Right lung (tissue), 5 donors: ENCODE results near the gene CDPF1. TPM values are rescaled to one million over a fixed set of nuclear protein-coding genes. Genes with fewer than 3 reads are reported as not detected.
A peak's percentile ranks its signal among the peaks of the same experiment; 100 is the strongest.
"Not testable (repeated sequence)": the region's sequence is repeated elsewhere in the genome, so short reads cannot be mapped to it uniquely, and the experiment has no call there.

Source experiments
- DNase-seq, 2 donors: peaks; one replicate each; pipeline ENCODE4 v3.0.0-alpha.2; 2013
- polyA plus RNA-seq, 5 donors: library from polyadenylated mRNA; unstranded; fragments of 120-200 nt; gene quantifications; one replicate each; pipeline versions ENCODE4 v1.2.1 to v1.2.3, GENCODE V29; 2013; ENCODE audit warnings: inconsistent platforms in 1 of 5, low replicate concordance in 1 of 5; ENCODE audit not compliant: insufficient read length in 5 of 5, insufficient read depth in 1 of 5

CDPF1 gene
- polyA plus RNA-seq, 5 donors, result 9.5 to 15.0 (median 13.0) TPM

DNA sequence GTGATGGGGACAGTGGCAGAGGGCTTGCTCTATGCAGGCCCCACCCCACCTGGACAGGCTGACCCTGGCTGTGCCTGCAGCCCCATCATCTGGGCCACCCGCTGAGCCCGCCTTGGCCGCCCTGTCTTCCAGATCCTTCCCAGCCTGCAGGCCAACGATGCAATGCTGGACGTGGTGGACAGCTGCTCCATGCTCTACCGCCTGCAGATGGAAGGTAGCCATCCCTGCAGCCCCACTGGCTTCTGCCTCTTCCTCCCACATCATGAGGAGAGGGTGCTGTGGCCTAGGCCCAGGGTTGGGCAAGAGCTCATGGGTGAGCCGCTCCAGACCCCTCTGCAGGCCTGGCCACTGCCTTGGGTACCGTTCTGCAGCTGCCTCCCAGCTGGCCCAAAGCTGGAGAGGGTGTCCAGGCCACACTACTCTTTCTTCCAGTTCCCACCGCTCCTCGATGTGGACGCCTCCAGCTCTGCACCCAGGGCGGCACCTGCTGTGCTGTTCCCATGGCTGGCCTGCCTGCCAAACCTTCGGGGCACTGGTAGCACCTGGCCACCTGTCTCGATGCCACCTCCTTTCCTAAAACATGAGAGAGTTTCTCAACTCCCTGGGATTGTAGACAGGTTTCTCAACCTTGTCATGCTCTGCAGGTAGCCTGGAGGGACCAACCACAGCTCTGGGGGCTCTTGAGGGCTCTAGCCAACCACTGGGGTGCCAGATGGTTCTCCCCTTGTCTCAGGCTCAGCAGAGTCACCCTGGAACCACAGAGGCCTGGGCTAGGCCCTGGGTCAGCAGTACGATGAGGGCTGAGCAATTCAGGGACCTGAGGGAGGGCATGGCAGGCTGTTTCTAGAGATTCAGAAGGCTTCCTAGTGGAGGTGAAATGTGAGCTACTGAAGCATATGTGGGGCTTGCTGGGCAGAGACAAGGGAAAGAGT lies 37.1 kb upstream of the CDPF1 start:
- no peak for DNase-seq

DNA sequence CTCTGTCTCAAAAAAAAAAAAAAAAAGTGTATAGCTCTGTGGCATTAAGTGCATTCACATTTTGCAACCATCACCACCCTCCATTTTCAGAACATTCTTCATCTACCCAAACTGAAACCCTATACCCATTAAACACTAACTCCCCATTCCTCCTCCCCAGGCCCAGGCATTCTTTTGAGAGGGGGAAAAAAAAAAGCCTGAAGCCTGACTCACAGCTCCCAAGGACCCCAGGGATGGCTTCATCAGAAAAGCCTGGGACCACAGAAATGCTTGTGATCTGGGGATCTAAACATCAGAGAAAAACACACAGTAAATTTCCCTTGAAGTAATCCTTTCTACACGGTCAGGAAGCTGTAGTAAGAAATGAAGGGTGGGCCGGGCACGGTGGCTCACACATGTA lies 35.9 kb upstream of the CDPF1 start:
- DNase-seq, result no peak

DNA sequence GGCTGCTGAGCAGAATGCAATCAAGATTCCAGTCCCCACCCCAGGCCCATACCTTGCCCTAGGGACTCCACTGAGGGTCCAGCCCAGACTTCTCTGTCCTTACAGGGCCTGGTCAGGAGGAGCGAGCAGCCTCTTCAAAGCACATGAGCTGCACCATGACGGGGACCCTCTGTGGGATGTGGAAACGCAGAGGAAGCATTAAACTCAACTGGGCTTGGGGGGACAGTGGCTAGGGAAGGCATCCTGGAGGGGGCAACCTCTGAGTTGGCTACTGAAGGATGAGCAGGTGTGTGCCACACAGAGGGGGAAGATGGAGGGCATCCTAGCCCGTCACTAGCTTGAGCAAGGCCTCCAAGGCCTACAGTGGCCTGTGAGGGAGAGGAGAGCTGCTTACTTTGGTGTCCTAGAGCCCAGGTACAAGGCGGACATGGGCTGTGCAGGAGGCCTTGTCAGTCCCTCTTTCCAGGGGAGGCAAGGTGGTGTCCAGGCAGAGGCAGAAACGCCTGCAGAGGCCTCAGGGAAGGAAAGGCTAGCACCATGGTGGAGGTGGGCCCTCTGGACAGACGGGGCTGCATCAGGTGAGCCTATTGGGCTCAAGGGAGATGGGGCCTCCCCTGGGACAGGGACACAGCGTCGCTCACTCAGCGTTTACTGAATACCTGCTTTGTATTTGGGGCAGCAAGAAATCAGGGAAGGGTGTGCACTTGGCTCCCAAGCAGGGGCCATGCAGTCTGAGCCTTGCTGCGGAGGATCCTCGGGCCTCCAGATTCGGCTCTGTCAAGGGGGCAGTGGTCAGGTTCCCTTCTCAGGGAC lies 32.0 kb upstream of the CDPF1 start:
- no peak for DNase-seq

DNA sequence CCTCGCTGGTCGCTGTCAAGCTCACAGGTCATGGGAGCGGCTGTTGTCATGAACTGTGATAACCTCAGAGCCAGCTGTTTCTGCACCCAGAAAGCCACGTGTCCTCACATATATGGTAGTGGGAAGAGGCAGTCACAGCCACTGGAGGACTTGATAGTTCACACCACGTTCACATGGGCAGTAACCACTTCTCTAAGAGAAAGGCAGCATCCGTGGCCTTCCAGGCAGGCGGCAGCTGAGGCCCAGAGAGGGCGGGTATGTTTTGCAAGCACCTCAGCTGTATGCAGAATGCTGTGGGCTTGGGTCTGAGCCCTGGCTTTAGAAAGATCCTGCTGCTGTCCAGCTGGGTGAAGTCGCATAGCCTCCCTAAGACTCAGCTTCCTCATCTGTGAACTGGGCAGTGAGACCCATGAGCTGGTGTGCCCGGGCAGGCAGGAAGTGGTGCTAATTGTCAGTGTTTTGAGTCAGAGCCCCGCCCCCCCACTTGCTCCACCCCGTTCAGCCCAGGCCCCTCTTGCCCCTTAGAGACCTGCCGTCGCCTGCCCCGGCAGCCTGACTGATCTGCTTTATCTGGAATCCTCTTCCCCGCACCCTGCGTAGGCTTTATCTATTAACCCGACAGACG lies 31.0 kb upstream of the CDPF1 start:
- DNase-seq, result no peak

DNA sequence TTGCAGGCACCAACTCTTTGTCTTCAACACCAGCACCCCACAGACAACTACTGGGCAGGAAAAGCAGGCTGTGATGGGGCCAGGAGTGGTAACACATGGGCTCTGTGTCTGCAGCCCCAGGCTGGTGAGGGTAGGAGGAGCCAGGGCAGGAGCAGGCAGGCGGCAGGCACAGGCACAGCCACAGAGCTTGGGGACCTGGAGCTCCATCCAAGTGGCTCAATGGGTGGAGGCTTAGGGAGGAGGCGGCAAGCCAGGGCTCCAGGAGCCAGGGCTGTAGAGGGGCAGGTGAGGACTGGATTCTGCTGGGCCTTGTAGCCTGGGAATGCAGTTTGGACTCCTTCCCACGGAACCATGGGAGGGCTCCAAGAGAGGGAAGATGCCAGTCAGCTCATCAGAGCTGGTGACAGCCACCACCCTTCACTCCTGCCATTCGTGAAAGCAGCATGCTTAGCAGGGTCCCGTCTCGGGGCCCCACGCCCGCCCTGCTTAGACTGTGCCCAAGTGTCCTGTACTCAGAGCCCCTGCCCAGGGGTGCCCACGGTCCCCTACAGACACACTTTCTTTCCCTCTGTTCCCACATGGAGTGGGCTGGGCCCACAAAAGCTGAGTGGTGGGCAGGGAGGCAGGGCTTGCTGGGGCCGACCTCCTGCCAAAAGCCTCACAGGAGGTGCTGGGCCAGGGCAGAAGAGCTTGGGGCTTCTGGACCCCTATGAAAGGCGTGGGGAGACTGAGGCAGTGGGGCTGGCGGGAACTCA lies 30.1 kb upstream of the CDPF1 start:
- DNase-seq, result no peak

DNA sequence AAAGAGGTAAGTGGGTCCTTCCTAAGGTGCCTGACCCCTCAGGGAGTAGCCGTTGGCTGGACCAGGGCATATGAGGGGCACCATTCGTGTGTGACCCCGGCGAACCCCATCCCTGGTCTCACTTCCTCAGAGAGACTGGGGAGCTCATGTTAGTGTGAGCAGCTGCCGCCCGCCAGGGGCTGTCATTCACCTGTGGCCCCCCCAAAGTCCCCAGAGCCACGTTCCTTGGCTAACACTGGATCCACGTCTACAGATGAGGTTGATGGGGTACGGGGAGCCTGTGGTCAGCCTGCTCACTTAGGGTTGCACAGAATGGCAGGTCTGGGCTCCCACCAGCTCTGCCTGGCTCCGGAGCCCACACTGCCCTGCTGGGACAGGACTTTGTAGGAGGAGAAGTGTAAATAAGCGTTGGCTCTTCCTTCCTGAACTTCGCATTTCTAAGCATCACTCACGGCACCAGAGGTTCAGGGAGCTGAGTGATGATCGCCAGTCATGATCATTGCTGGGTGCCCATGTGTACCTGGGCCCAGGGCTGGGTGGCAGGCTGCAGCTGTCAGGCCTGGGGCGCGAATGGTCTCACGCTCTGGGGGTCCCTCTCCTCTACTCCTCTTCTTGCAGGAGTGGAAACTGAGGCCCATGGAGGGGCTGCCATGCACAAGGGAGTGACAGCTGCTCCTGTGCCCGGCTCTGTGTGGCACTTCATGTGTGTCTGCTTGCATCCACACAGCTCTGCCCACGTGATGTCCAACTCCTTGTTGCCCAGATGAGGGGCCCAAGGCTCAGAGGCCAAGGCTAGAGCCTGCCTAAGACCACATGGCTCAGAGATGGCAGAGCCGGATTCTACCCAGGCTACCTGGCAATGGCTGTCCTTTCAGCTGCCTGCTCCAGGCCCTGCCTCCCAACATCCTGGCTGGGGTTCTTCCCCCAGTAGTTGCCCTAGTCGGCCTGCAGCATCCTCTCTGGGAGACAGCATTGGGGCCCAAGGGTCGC lies 28.9 kb upstream of the CDPF1 start:
- no peak for DNase-seq

DNA sequence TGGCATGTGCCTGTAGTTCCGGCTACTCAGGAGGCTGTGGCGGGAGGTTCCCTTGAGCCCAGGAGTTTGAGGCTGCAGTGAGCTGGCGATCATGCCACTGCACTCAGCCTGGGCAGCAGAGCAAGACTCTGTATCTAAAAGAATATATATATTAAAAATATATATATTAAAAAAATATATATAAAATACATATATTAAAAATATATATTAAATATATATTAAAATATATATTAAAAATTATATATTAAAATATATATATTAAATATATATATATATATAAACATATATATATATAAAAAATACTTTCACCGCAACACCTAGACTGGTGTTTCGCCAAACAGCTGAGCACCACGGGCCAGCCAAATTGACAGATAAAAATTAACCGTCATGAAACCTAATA lies 26.5 kb upstream of the CDPF1 start:
- no peak for DNase-seq

DNA sequence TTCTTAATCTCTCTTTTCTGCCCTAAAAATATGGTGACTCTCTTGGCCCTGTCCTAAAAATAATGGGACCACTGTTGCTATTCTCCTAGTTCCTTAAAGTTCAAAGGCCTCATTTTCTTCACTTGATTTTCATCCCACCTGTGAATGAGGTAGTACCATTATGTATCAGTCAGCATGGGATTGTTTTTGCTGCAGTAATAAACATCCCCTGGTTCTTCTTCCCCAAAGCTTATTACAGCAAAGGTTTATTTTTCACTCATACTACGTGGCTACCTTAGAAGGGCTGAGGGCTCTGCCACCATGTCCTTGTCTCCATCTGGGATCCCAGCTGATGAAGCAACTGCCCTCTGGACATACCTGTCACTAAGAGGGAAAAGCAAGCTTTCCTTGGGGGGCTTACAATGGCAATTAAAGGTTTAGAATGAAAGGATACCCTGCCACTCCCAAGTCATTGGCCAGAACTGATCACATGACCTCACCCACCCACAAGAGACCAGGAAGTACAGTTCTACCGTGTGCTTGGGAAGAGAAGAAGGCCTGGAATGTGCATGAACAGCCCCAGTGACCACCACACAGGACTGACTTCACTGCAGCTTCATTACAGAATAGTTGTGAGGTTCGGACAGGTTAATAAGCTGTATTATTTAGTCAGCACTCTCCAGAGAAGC lies 25.5 kb upstream of the CDPF1 start:
- no peak for DNase-seq

DNA sequence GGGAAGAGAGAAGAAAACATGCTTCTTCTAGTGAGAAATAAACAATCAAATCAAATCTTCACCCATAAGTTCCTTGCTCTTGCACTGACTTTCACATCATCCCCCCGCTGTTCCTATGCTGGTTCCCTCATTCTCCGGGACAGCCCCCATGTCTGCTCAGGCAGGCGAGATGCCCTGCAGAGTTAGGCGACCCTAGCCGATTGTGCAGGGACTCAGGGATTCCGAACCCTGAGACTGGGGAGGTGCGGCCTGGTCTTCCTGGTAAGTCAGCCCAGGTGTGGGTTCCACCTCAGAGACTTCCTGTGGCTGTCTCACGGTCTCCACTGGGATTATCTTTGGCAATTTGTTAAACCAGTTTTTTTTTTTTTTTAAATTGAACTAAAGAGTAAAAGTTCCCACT lies 24.3 kb upstream of the CDPF1 start:
- no peak for DNase-seq

DNA sequence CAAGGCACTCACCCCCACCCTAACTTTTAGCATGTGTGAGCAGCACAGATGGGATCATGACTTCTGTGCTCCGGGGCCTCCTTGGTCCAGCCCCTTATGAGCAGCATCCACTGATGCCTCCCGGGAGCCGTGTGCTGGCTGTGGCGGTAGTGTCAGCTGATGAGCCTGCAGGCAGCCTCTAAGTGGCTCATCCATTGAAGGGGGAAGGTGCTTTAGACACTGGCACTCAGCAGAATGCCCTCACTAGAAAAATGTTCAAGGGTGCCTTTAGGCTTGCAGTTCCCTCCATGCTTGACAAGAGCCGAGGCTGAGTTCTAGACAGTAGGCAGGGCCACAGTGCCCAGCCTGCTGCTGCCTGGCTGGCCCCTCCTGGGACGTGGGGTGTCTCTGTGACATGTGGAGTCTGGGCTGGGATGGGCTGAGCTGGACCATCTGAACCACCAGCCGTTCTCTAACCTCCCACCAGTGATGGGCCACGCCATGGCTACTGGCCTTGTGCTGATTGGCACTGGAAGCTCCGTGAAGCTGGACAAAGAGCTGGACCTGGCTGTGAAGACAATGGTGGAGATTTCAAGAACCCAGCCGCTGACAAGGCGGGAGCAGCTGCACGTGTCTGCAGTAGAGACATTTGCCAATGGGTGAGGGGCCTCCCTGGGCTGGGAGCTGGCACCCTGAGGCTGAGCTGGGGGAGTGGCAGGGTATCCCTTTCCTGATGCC lies 23.5 kb upstream of the CDPF1 start:
- DNase-seq, result no peak

DNA sequence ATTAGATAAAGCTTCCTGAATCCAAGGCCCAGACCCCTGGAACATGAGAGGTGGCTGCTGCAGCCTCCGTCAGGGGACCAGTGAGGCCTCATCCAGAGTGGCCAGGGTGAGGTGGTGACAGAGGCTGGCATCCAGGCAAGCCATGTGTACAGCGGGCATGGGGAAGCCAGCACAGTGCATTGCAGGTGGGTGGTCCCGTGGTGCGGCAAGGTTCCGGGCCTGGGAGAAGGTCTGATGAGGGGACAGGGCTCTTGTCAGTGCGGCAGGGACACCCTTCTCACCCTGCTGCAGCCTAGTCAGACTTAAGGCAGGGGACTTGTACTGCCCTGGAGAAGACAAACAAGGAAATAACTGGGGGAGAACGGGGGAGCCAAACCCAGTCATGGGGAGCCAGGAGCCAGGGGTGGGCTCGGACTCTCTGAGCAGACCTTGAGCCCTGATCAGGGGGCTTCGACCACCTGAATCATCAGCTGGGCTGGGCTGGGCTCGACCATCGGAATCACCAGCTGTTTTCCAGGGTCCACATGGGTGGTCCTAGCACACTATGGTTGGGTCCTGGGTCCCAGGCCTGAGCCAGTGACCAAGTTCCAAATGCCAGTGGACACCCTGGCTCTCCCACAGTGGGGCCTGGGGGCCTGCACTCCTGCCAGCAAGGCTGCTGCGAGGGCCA lies 22.8 kb upstream of the CDPF1 start:
- no peak for DNase-seq

DNA sequence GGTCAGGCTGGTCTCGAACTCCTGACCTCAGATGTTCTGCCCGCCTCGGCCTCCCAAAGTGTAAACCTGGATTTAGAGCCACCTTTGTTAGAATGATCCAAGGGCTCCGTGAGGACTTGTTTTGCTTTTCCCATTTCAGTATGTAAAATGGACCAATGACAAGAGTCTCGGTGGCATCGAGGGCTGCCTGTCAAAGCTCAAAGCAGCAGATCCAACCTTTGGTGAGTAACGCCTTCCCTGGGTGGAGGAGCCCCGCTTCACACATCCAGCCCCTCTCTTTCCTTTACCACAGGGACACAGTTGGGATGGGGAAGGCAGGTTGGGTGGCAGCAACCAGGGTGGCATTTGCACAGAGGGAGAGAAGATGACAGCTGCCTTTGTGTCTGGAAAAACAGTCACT lies 22.1 kb upstream of the CDPF1 start:
- no peak for DNase-seq

DNA sequence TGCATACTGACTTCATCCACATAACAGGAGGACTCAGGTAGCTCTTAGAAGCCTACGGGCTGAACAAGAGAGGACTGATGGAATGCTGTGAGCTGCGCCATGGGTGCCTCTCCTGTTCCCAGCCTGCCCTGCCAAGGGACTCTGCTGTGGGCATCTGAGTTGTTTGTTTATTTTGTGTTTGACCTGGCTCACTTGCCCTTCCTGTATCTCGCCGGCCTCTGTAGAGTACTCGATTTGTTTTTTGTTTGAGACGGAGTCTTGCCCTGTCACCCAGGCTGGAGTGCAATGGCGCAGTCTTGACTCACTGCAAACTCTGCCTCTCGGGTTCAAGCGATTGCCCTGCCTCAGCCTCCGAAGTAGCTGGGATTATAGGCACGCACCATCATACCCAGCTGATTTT lies 19.5 kb upstream of the CDPF1 start:
- DNase-seq, result no peak

DNA sequence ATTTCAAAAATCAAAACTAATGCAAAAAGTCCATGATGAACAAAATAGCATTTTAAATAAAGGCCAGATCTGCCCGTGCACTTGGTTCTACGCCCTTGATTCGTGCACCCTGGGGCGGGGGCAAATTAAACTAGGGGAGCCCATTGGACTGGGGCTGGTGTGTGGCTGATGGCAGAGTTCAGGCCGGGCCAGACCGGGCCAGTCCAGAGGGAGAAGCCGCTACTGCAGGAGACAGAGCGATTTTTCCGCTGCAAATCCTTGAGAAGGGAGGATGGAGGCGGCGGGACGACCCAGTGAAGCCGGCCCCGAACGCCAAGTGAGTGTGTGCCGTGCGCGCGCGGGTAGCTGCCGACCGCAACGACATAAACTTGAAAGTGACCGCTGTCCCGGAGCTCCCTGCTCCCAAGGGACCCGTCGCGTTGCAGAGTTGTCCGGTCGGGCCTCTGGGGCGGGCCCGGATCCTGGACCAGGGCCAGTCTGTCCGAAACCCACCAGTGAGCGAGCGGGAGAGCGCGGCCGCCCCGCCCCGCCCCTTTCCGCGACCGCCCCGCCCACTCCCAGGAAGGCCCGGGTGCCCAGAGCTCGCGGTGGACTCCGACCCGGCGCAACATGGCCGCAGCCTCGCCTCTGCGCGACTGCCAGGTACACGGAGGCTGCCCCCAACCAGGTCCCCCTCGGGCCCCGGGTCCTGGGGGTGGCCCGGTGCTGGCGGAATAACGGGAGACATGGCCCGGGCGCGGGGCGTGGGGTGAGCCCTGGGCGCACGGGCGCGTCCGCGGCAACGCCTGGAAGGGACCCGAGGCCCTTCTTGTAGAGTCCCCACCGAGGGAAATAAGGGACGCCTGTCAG lies 17.6 kb upstream of the CDPF1 start, which contains the start of gene TTC38:
TSS of gene TTC38 (plus strand) at position 578 of the 849 bp plus-strand sequence. CDS start at position 610, 32 bp downstream.
- DNase-seq, result peak; percentile 82 to 85

DNA sequence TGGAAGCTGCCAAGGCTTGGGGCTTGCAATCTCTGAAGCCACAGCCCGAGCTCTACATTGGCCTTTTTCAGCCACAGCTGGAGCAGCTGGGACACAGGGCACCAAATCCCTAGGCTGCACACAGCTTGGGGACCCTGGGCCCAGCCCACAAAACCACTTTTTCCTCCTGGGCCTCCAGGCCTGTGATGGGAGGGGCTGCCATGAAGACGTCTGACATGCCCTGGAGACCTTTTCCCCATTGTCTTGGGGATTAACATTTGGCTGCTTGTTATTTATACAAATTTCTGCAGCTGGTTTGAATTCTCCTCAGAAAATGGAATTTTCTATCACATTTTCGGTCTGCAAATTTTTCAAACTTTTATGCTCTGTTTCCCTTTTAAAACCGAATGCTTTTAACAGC lies 15.5 kb upstream of the CDPF1 start:
- not testable (repeated sequence) for DNase-seq

DNA sequence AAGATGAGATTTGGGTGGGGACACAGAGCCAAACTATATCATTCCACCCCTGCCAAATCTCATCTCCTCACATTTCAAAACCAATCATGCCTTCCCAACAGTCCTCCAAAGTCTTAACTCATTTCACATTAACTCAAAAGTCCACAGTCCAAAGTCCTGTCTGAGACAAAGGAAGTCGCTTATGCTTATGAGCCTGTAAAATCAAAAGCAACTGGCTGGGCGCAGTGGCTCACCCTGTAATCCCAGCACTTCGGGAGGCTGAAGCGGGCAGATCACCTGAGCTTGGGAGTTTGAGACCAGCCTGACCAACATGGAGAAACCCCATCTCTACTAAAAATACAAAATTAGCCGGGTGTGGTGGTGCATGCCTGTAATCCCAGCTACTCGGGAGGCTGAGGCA lies 14.4 kb upstream of the CDPF1 start:
- DNase-seq, result not testable (repeated sequence)

DNA sequence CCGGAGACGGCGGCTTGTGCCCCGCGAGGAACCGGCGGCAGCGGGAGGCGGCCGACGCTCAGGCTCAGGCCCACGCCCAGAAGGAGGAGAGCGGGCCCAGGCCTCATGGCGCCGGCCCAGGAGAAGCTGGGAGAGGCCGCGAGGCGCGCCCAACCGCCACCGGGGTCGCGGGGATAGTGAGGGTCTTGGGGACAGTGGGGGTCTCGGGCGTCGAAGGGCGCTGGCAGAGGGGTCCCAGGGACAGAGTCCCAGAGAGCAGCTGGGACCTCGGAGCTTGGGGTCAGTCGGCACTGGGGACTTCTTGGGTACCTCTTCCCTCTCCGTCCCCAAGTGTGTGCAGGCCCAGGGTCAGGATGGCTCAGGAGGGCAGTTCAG lies 13.1 kb upstream of the CDPF1 start, which contains the start of gene PKDREJ:
TSS of gene PKDREJ (minus strand) at position 128 of the 375 bp plus-strand sequence. CDS start at position 107, 21 bp downstream.
- DNase-seq, result no peak
